Vagina (tissue), 2 donors: Measurements from ENCODE around the gene TXNRD1.

ENCODE experiments used
- CTCF ChIP-seq, 3 experiments: fragments of 450-650 bp in 2 of 3; fragments of 200-600 bp in 1 of 3; sonication (generic) in 1 of 3; IDR thresholded peaks; one replicate each; pipeline ENCODE4 v1.5.1; 2017 to 2019; ENCODE audit warnings: antibody characterized with exemption in 3 of 3, mild to moderate bottlenecking in 2 of 3, moderate library complexity in 2 of 3
- POLR2A ChIP-seq, 2 donors: fragments of 450-650 bp; IDR thresholded peaks; one replicate each; pipeline ENCODE4 v1.6.1; 2017; ENCODE audit warnings: antibody characterized with exemption in 2 of 2, mild to moderate bottlenecking in 2 of 2, moderate library complexity in 2 of 2
- POLR2AphosphoS5 ChIP-seq, 2 donors: sonication (generic); formaldehyde crosslinking; IDR thresholded peaks; one replicate each; pipeline ENCODE4 v1.9.0; 2017; ENCODE audit warnings: antibody characterized with exemption in 2 of 2, mild to moderate bottlenecking in 2 of 2, low read depth in 1 of 2; ENCODE audit not compliant: insufficient read depth in 1 of 2

- TF ChIP-seq POLR2A (IDR thresholded peaks at IDR 0.05) (no peak), CTCF (IDR thresholded peaks at IDR 0.05) (no peak), POLR2AphosphoS5 (IDR thresholded peaks at IDR 0.05; ENCODE audit: insufficient read depth in 1 of 2, low read depth in 1 of 2) (no peak)
Observed at GRCh38 chr12:104357421-104357952, 141.9 kb downstream of the TXNRD1 start.
